ENCODE measurements around the gene MAST3.

The MAST3 gene

DNA sequence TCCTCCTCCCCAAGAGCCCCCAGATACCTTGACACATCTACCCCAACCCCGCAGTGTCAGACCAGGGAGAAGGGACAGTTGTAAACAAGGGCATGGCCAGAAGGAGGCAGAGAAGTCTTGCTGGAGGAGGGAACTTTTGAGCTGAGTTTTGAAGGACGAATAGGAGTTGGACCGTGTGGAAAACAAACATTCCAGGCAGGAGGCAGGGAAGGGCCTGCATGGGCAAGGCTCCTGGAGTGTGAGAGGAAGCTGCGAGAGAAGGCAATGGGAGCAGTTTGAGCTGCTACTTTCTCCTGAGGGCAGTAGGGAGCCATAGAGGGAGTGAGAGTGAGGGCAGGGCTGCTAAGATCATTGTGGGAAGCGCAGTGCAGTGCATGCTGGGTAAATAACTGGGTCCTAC lies 34.1 kb upstream of the MAST3 start:
- Histone ChIP-seq H3K9me3 (replicated peaks; ENCODE audit: low read length) (no peaks in the 10 kb centered on the region), H3K36me3 (ENCODE audit: insufficient read depth, low read length) (no peaks in the 10 kb centered on the region), H3K4me1 (ENCODE audit: control insufficient read depth, insufficient read depth, low read length) (peaks cover 3% of the 10 kb centered on the region), H3K4me2 (ENCODE audit: low read length) (no peak overlapping the region), H3K4me3 (ENCODE audit: low read length) (no peak overlapping the region), H3K9ac (ENCODE audit: low read depth, low read length) (no peak overlapping the region), H3K27me3 (ENCODE audit: control insufficient read depth, insufficient read depth, low read length) (peaks cover 5% of the 10 kb centered on the region)

DNA sequence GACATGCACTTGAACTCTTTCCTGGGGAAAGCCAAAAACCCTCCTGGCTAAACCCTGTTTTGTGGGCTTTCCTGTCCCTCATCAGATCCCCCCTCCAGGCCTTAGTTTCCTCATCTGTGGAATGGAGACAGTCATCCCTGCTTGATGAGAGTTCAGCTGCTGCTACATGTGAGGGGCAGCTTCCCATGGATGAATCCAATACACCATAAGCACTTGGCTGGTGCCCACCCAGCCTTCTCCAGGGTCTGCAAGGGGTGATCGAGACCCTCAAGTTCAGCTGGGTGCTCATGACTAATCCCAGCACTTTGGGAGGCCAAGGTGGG lies 32.4 kb upstream of the MAST3 start:
- Histone ChIP-seq H3K36me3 (ENCODE audit: insufficient read depth, low read length) (no peaks in the 10 kb centered on the region), H3K27me3 (ENCODE audit: control insufficient read depth, insufficient read depth, low read length) (peaks cover 5% of the 10 kb centered on the region), H3K9me3 (replicated peaks; ENCODE audit: low read length) (no peaks in the 10 kb centered on the region), H3K4me1 (ENCODE audit: control insufficient read depth, insufficient read depth, low read length) (peaks cover 3% of the 10 kb centered on the region), H3K9ac (ENCODE audit: low read depth, low read length) (no peak overlapping the region), H3K4me2 (ENCODE audit: low read length) (no peak overlapping the region), H3K4me3 (ENCODE audit: low read length) (no peak overlapping the region)

DNA sequence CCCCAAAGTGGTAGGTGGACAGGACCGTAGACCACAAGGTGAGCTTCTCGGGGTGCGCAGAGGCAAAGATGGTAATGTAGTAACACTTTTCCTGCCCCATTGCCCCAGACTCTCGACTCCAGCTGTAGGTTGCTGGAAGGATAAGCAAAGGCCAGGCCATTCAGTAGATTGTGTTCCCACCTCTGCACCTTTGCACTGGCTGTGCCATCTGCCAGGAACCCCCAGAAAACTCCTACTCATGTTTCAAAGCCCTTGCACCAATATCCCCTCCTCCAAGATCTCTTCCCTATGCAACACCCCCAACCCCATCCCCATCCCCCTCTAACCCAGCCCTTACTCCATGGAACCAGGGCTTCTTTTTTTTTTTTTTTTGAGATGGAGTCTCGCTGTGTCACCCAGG lies 29.2 kb upstream of the MAST3 start:
- no peaks in the 10 kb centered on the region for H3K9me3 ChIP-seq (replicated peaks; ENCODE audit: low read length)

DNA sequence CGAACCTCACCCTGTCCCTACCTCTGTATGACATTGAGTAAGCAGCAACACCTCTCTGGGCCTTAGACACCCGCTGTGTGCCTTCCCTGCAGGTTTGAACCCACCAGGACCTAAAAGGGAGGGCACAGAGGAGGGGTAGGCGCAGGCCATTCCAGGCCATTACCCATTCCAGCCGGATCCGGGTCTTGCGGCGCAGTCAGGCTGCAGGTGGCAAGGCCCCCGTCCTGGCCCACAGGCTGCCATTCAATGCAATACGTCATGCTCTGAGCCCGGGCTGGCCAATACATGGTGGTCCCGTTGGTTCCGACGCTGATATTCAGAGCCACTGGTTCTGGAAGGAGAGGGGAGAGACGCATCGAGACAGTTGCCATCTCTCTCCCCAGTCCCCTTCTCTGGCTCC lies 28.2 kb upstream of the MAST3 start:
- Histone ChIP-seq H3K27me3 (ENCODE audit: control insufficient read depth, insufficient read depth, low read length) (peaks cover 18% of the 10 kb centered on the region), H3K4me2 (ENCODE audit: low read length) (no peak overlapping the region), H3K9me3 (replicated peaks; ENCODE audit: low read length) (no peaks in the 10 kb centered on the region), H3K4me1 (ENCODE audit: control insufficient read depth, insufficient read depth, low read length) (peaks cover 5% of the 10 kb centered on the region), H3K4me3 (ENCODE audit: low read length) (no peak overlapping the region), H3K36me3 (ENCODE audit: insufficient read depth, low read length) (no peaks in the 10 kb centered on the region), H3K9ac (ENCODE audit: low read depth, low read length) (no peak overlapping the region)

More for the DNA sequence above, 29.2 kb upstream of the MAST3 start:
- no peak overlapping the region for H3K9ac ChIP-seq (ENCODE audit: low read depth, low read length)
- H3K36me3 ChIP-seq (ENCODE audit: insufficient read depth, low read length), result no peaks in the 10 kb centered on the region
- H3K4me2 ChIP-seq (ENCODE audit: low read length), result no peak overlapping the region
- no peak overlapping the region for H3K4me3 ChIP-seq (ENCODE audit: low read length)
- peaks cover 17% of the 10 kb centered on the region for H3K27me3 ChIP-seq (ENCODE audit: control insufficient read depth, insufficient read depth, low read length)
- H3K4me1 ChIP-seq (ENCODE audit: control insufficient read depth, insufficient read depth, low read length), result peaks cover 5% of the 10 kb centered on the region

DNA sequence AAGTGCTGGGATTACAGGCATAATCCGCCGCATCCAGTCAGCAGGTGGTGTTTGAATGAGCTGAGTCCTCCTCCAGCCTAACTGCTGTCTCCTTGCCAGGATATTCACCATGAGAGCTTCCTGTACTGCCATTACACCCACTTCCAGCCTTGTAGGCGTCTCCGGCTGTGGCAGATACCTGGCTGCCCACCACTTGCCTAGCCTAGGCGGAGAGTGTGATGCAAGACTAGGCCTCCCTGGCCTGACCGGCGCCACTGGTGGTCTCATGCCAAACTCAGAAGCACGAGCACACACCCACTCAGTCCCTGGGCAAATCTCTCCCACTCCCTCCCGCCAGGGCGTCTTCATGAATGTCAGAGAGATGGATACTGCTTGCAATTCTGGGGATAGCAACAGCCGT lies 27.4 kb upstream of the MAST3 start:
- H3K9me3 ChIP-seq (replicated peaks; ENCODE audit: low read length), result no peaks in the 10 kb centered on the region
- H3K4me3 ChIP-seq (ENCODE audit: low read length), result no peak overlapping the region
- no peak overlapping the region for H3K9ac ChIP-seq (ENCODE audit: low read depth, low read length)
- no peak overlapping the region for H3K4me2 ChIP-seq (ENCODE audit: low read length)
- peaks cover 18% of the 10 kb centered on the region for H3K27me3 ChIP-seq (ENCODE audit: control insufficient read depth, insufficient read depth, low read length)
- peaks cover 5% of the 10 kb centered on the region for H3K4me1 ChIP-seq (ENCODE audit: control insufficient read depth, insufficient read depth, low read length)
- H3K36me3 ChIP-seq (ENCODE audit: insufficient read depth, low read length), result no peaks in the 10 kb centered on the region

DNA sequence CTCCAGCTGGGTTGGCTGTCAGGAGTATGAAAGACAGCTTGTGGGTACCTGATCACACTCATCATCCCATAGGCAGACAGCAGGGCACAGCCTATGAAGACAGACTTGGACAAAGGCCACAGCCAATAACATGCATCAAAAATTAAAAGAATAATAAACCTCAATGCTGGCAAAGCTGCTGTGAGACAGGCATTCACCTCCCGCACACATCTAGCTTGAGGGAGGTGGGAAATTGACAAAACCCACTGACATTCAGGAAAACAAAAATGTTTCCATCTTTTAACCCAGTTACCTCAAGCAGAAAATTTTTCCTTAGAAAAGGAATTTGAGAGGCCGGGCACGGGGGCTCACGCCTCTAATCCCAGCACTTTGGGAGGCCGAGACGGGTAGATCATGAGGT lies 25.2 kb upstream of the MAST3 start:
- H3K4me3 ChIP-seq (ENCODE audit: low read length), result no peak overlapping the region
- no peaks in the 10 kb centered on the region for H3K36me3 ChIP-seq (ENCODE audit: insufficient read depth, low read length)
- no peak overlapping the region for H3K4me2 ChIP-seq (ENCODE audit: low read length)
- no peaks in the 10 kb centered on the region for H3K9me3 ChIP-seq (replicated peaks; ENCODE audit: low read length)
- peaks cover 5% of the 10 kb centered on the region for H3K4me1 ChIP-seq (ENCODE audit: control insufficient read depth, insufficient read depth, low read length)
- H3K27me3 ChIP-seq (ENCODE audit: control insufficient read depth, insufficient read depth, low read length), result peaks cover 19% of the 10 kb centered on the region
- no peak overlapping the region for H3K9ac ChIP-seq (ENCODE audit: low read depth, low read length)

DNA sequence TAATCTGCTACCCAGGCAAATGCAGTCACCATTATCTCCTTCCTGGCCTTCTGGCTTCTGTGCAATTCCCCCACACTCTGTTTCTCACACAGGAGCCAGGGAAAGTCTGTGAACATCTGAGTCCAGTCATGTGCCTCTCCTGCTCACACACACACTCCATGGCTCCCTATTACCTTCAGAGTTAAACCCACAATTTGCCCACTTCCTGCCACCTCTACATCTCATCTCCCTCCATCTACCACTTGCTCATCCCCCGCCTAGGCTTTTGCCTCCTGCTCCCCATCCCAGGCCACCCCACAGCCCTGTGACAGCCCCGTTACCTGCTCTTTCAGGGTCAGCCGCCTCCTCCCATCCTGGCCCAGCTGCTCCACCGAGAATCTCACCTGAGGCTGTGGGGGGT lies 24.4 kb upstream of the MAST3 start:
- Histone ChIP-seq H3K9ac (ENCODE audit: low read depth, low read length) (no peak overlapping the region), H3K4me1 (ENCODE audit: control insufficient read depth, insufficient read depth, low read length) (peaks cover 5% of the 10 kb centered on the region), H3K27me3 (ENCODE audit: control insufficient read depth, insufficient read depth, low read length) (peaks cover 22% of the 10 kb centered on the region), H3K4me2 (ENCODE audit: low read length) (no peak overlapping the region), H3K4me3 (ENCODE audit: low read length) (no peak overlapping the region), H3K36me3 (ENCODE audit: insufficient read depth, low read length) (no peaks in the 10 kb centered on the region), H3K9me3 (replicated peaks; ENCODE audit: low read length) (no peaks in the 10 kb centered on the region)

DNA sequence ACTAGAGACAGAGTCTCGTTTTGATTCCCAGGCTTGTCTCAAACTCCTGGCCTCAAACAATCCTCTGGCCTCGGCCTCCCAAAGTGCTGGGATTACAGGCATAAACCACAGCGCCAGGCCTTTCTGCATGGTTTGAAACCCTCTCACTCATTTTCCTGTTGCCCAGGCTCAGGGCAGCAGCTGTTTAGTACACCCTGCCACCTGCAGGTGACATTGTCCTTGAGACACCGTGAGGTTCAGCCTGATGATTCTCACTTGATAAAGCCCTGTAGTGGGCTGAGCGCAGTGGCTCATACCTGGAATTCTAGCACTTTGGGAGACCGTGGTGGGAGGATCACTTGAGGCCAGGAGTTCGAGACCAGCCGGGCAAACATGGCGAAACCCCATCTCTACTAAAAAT lies 23.4 kb upstream of the MAST3 start:
- Histone ChIP-seq H3K9me3 (replicated peaks; ENCODE audit: low read length) (no peaks in the 10 kb centered on the region), H3K4me3 (ENCODE audit: low read length) (no peak overlapping the region), H3K36me3 (ENCODE audit: insufficient read depth, low read length) (no peaks in the 10 kb centered on the region), H3K4me1 (ENCODE audit: control insufficient read depth, insufficient read depth, low read length) (peaks cover 5% of the 10 kb centered on the region), H3K4me2 (ENCODE audit: low read length) (no peak overlapping the region), H3K27me3 (ENCODE audit: control insufficient read depth, insufficient read depth, low read length) (peaks cover 22% of the 10 kb centered on the region), H3K9ac (ENCODE audit: low read depth, low read length) (no peak overlapping the region)

DNA sequence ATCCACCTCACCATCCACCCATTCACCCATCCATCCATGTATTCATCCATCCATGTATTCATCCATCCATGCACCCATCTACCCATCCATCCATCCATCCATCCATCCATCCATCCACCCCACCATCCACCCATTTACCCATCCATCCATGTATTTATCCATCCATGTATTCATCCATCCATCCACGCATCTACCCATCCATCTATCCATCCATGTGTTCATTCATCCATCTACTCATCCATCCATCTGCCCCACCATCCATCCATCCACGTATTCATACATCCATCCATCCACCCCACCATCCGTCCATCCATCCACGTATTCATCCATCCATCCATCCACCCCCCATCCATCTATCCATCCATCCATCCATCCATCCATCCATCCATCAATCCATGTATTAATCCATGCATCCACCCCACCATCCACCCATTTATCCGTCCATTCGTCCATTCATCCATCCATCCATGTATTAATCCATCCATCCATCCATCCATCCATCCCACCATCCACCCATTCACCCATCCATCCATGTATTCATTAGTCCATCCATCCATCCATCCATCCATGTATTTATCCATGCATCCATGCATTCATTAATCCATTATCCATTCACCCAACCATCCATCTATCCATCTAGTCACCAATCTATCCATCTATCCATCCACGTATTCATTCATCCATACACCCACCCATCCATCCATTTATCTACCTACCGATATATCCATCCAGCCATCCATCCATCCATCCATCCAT lies 13.5 kb upstream of the MAST3 start:
- Histone ChIP-seq H3K9ac (ENCODE audit: low read depth, low read length) (no peak overlapping the region), H3K4me3 (ENCODE audit: low read length) (no peak overlapping the region), H3K9me3 (replicated peaks; ENCODE audit: low read length) (no peaks in the 10 kb centered on the region), H3K36me3 (ENCODE audit: insufficient read depth, low read length) (no peaks in the 10 kb centered on the region), H3K4me1 (ENCODE audit: control insufficient read depth, insufficient read depth, low read length) (no peaks in the 10 kb centered on the region), H3K4me2 (ENCODE audit: low read length) (no peak overlapping the region), H3K27me3 (ENCODE audit: control insufficient read depth, insufficient read depth, low read length) (peaks cover 13% of the 10 kb centered on the region)

DNA sequence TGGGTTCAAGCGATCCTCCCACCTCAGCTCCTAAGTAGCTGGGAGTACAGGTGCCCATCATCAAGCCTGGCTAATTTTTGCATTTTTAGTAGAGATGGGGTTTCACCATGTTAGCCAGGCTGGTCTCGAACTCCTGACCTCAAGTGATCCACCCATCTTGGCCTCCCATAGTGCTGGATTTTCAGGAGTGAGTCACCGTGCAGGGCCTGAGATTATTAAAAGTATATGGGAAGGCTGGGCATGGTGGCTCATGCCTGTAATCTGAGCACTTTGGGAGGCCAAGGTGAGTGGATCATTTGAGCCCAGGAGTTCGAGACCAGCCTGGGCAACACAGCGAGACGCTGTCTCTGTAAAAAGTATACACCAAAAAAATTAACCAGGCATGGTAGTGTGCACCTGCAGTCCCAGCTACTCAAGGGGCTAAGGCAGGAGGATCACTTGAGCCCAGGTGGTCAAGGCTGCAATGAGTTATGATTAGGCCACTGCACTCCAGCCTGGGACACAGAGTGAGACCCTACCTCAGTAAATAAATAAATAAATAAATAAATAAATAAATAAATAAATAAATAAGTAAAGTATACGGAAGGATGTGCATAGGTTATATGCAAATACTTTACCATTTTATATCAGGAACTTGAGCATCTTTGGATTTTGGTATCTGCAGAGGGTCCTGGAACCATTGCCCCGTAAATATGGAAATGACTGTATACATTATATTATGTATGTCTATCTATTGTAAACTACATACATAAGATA lies 11.7 kb upstream of the MAST3 start:
- H3K27me3 ChIP-seq (ENCODE audit: control insufficient read depth, insufficient read depth, low read length), result peaks cover 6% of the 10 kb centered on the region

DNA sequence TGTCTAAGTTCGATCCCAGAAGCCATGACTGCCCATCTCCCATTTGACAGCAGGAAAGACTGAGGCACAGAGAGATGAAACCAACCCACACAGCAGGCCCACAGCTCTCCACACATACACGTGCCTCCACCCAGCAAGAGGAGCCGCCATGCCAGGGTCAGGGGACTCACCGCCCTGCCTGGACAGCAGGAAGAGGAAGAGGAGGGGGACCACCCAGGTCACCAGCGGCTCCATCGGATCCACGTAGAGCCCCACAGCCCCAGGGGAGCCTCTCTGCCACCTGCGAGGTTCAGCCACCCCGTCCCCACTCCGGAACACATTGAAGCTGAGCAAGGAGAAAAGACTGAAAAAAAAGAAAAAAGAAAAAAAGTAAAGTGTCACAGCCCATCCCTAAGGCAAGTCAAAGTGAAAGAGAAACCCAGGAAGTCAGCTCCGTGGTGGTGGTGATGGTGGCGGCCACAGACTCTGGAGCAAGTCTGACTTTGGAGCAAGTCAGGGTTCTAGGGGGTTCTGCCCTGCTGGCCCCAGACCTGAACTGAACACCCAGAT lies 10.9 kb upstream of the MAST3 start, which contains the start of gene IL12RB1:
IL12RB1 (minus strand) TSS at position 345 of the 549 bp plus-strand sequence; CDS start at position 234, 111 bp downstream.
- Histone ChIP-seq H3K4me3 (ENCODE audit: low read length) (peak within 1 kb of the TSS; percentile 29), H3K4me1 (ENCODE audit: control insufficient read depth, insufficient read depth, low read length) (peaks cover 7% of the 10 kb centered on the region)

More for the DNA sequence above, 11.7 kb upstream of the MAST3 start:
- Histone ChIP-seq H3K4me2 (ENCODE audit: low read length) (no peak overlapping the region), H3K4me3 (ENCODE audit: low read length) (no peak overlapping the region), H3K36me3 (ENCODE audit: insufficient read depth, low read length) (no peaks in the 10 kb centered on the region), H3K9ac (ENCODE audit: low read depth, low read length) (no peak overlapping the region), H3K9me3 (replicated peaks; ENCODE audit: low read length) (no peaks in the 10 kb centered on the region), H3K4me1 (ENCODE audit: control insufficient read depth, insufficient read depth, low read length) (peaks cover 3% of the 10 kb centered on the region)

More for the DNA sequence above, 10.9 kb upstream of the MAST3 start, which contains the start of gene IL12RB1:
- Histone ChIP-seq H3K9ac (ENCODE audit: low read depth, low read length) (no peak within 1 kb of the TSS), H3K4me2 (ENCODE audit: low read length) (peak within 1 kb of the TSS; percentile 46), H3K9me3 (replicated peaks; ENCODE audit: low read length) (no peaks in the 10 kb centered on the region), H3K27me3 (ENCODE audit: control insufficient read depth, insufficient read depth, low read length) (peaks cover 5% of the 10 kb centered on the region), H3K36me3 (ENCODE audit: insufficient read depth, low read length) (no peaks in the 10 kb centered on the region)
